Right ventricle myocardium inferior (tissue), 1 donor: ENCODE data around the gene MNT. TPM values are rescaled to one million over a fixed set of nuclear protein-coding genes. Genes with fewer than 3 reads are reported as not detected.

ENCODE experiments used
- ATAC-seq: fragments of 200-7000 bp; cut with Tn5 transposase; one replicate; pipeline ENCODE4 v1.9.1; 2020; ENCODE audit warnings: mild to moderate bottlenecking, moderate library complexity
- DNase-seq: peaks from one replicate; pipeline ENCODE4 v3.0.0; 2021; ENCODE audit errors: missing footprints
- intact Hi-C: fragments of 100-400 bp; cut with DNase I; formaldehyde crosslinking; loops from one replicate; pipeline ENCODE4 v1.11.0; 2022
- total RNA-seq: library from RNA; stranded (reverse); fragmentation: NEBNext Ultra II Directional; extraction: Animal tissue kit (Norgen Biotek cat#: 25700); gene quantifications from one replicate; pipeline ENCODE4 v1.2.1, GENCODE V29; 2021
- donor health status: DM: no; HTN: yes; CAD: no; lungs with severe emphysema.

The MNT gene
- total RNA-seq, 1 donor from 2014 or later: 10.9 TPM

GRCh38 chr17:2371183-2372130, 29.4 kb downstream of the MNT start:
- intact Hi-C loops: no loop called here
- DNase-seq: no peak
- no peak for ATAC-seq

GRCh38 chr17:2370211-2370589, 30.7 kb downstream of the MNT start:
- ATAC-seq (no peak), DNase-seq (no peak)
- intact Hi-C loops: no loop called here

DNA sequence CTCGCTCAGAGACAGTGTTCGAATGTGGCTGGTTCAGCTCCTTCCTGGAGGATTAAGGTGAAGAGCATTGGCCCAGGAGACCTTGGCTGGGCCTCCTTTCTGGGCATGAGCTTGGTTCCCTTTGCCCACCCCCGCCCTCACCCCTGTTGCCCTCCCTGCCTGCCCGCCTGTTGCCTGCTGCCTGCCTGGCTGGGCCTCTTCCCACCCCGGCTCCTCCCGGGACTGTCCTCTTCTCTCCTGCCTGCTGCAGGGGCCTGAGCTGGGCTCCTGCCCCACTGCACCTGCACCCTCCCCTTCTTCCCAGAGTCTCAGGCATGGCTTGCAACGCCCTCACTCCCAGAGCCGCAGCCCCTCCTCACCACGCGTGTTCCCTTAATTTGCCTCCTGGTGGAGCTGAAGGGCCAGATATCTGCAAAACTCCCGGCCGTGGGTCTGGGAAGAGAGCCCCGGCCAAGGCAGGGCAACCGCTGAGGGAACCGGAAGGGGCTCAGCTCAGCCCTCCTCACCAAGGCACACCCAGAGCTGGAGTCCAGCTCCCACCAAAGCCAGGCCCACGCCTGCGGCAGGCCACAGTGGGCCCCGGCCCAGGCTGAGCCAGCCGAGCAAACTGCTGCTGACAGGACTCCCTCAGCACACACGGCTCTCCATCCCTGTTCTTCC, 31.2 kb downstream of the MNT start:
- intact Hi-C loops: no loop called here
- DNase-seq: no peak
- ATAC-seq: no peak

DNA sequence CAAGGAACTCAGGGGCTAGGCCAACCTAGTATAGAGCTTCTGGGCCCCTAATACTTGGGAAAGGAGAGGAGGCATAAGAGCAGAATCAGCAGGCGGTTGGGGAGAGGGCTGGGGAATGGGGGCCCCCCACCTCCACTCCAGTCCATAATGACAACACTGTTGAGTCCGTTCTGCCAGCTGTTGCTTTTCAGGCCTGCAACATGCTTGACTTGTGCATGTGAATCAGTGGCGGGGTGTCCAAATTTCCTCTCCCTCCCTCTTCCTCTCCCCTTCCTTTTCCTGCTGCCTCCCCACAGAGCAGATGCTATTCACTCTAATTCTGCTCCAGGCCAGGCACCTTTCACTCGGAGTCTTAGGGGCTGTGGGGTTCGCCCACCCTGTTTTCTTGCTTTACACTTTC, 31.8 kb downstream of the MNT start:
- DNase-seq (no peak), ATAC-seq (no peak)
- intact Hi-C loops: no loop called here

GRCh38 chr17:2368359-2368758, 32.5 kb downstream of the MNT start:
- intact Hi-C loops: no loop called here
- peak; percentile 13 for ATAC-seq
- peak; percentile 60 for DNase-seq

- ATAC-seq (no peak), DNase-seq (peak; percentile 66)
- intact Hi-C loops: no loop called here
These were observed 33.9 kb downstream of the MNT start for GRCh38 chr17:2366747-2367494.

- intact Hi-C loops: no loop called here
- no peak for DNase-seq
These were observed 35.7 kb downstream of the MNT start for GRCh38 chr17:2365132-2365531.

GRCh38 chr17:2364763-2365116, 36.1 kb downstream of the MNT start:
- no peak for DNase-seq

More at GRCh38 chr17:2365132-2365531, 35.7 kb downstream of the MNT start:
- ATAC-seq: no peak

GRCh38 chr17:2363851-2364762, 36.8 kb downstream of the MNT start:
- intact Hi-C loops: no loop called here
- DNase-seq (peak; percentile 80), ATAC-seq (peak; percentile 71)

More at GRCh38 chr17:2364763-2365116, 36.1 kb downstream of the MNT start:
- ATAC-seq: no peak
- intact Hi-C loops: no loop called here

DNA sequence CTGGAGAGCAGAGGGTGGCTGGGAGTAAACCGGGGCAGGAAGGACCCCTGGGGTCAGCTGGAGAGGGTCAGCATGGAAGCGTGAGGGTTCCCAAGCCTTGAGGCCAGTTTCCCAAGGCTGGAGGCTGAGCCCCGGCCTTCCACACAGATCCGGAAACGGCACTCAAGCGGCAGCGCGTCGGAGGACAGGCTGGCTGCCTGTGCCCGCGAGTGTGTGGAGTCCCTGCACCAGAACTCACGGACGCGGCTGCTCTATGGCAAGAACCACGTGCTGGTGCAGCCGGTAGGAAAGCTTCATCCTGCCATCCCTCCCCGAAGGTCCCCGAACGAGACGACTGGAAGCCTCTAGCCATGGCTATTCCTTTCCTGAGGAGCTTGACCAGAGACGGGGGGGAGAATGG, 37.5 kb downstream of the MNT start:
- intact Hi-C loops: no loop called here
- no peak for DNase-seq
- ATAC-seq: no peak

GRCh38 chr17:2362881-2363280, 38.0 kb downstream of the MNT start:
- intact Hi-C loops: no loop called here
- no peak for DNase-seq
- ATAC-seq: no peak

DNA sequence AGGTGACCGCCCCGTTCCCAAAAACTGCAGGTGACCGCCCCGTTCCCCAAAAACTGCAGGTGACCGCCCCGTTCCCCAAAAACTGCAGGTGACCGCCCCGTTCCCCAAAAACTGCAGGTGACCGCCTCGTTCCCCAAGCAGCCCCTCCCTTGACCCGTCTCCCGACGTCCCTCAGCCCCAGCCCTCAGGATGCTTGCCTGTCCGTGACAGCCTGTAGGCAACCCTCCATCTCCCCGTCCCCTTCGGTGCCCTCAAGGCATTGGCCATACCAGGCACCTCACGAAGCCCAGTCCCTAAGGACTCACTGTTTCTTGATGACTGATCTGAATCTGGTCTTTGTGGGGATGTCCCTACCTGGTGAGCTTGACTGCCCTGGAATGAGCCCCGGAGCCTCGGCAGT, 38.4 kb downstream of the MNT start:
- intact Hi-C loops: no loop called here
- no peak for DNase-seq
- no peak for ATAC-seq

GRCh38 chr17:2362016-2362415, 38.8 kb downstream of the MNT start:
- intact Hi-C loops: no loop called here
- ATAC-seq (no peak), DNase-seq (no peak)

DNA sequence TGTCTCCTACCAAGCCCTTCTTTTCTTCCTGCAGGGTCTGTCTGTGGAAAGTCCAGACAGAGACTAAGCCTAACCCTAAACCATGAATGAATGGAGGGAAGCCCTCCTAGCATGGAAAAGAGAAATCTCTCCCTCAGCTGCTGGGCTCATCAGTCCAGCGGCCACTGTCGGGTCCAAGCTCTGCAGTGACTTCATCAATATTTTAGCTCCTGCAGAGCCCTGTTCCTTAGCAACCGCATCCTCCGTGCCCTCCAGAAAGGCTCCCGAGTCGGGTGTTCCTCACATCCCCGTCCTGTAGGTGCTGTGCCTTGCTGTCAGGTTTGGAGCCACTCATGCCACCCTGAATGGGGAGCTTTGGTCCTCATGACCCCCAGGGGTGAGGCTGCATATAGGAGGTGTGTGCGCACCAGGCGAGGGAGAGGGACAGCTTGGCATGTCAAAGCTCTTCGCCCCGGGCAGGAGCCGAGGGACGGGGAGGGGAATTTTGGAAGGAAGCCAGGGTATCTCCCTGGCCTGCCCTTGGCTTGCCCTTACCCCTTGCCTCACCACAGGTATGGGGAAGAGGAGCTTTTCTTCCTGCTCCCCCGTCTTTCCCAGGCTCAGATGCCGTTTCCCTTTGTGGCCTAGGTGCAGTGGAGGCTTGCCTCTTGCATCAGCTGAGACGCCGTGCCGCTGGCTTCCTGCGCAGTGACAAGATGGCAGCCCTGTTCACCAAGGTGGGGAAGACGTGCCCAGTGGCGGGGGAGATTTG, 39.7 kb downstream of the MNT start:
- intact Hi-C loops: no loop called here
- ATAC-seq: no peak
- no peak for DNase-seq

DNA sequence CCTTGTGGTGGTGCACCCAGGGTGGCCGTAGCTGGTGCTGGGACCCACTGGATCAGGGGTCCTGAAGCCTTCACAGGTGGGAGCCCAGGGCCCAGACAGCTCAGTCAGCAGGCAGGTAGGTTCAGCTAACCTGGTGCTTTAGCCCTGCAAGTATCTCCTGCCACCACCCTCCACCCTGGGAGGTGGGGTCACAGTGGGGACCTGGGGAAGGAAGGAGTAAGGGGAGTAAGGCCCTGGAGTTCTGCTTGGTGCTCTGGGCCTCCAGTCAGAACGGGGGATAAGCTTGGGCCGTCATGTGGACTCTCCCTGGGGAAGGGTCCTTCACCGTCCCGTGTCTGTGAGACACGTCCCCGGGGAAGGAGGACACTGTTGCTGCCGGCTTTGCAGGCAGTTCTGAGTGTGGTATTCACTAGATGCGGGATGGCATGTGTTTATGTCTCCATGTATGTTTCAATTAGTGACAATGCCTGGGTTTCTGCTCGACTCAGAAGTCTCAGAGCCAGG, 42.9 kb downstream of the MNT start:
- intact Hi-C loops: no loop called here
- DNase-seq (no peak), ATAC-seq (no peak)

DNA sequence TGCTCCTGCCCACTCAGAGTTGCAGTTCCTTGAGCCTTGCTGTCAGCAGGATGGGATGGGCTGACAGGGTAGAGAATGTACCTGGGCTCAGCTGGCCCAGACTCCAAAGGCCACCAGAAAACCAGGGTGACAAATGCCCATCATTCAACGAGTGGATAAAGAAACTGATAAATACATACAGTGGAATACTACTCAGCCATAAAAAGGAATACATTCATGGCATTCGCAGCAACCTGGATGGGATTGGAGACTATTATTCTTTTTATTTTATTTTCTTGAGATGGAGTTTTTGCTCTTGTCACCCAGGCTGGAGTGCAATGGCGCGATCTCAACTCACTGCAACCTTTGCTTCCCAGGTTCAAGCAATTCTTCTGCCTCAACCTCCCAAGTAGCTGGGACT, 43.6 kb downstream of the MNT start:
- intact Hi-C loops: no loop called here
- ATAC-seq (no peak), DNase-seq (no peak)

- DNase-seq (no peak), ATAC-seq (no peak)
- intact Hi-C loops: no loop called here
These were observed 46.5 kb downstream of the MNT start for GRCh38 chr17:2354311-2354710.

GRCh38 chr17:2351269-2351668, 49.6 kb downstream of the MNT start:
- intact Hi-C loops: no loop called here
- DNase-seq (no peak), ATAC-seq (no peak)
